T-cell (primary cell): ENCODE results near the gene PRR5L. TPM values are rescaled to one million over a fixed set of nuclear protein-coding genes. Genes with fewer than 3 reads are reported as not detected.

Experiments used
- ATAC-seq, 4 experiments: fragments of 200-7000 bp in 3 of 4; fragments of 150-1000 bp in 1 of 4; cut with Tn5 transposase; replicated peaks in 1 of 4; 1 replicate in 3 of 4; 2 replicates in 1 of 4; pipeline ENCODE4 v1.10.0; 2021; ENCODE audit warnings: moderate library complexity in 3 of 4, mild to moderate bottlenecking in 2 of 4, moderate number of reproducible peaks in 1 of 4
- CTCF ChIA-PET, 2 donors: fragments of 300-600 bp; sonication (Branson Sonifier 250); formaldehyde crosslinking; loops; one replicate each; lab custom pipeline; 2022; ENCODE audit warnings: antibody characterized with exemption in 2 of 2; lab: Charles Lee
- POLR2A ChIA-PET, 2 donors: fragments of 300-600 bp; sonication (Branson Sonifier 250); formaldehyde crosslinking; loops; one replicate each; lab custom pipeline; 2022; ENCODE audit warnings: antibody characterized with exemption in 2 of 2; lab: Charles Lee
- DNase-seq, 35 experiments: peaks; one replicate each; pipeline versions ENCODE4 v3.0.0 to v3.0.0-alpha.2; 2013 to 2023
- H3K27ac ChIP-seq: one replicate; pipeline ENCODE4 v1.5.1; 2013; ENCODE audit warnings: low read length
- H3K27me3 ChIP-seq, 2 experiments: replicated peaks in 1 of 2; 1 replicate in 1 of 2; 2 replicates in 1 of 2; pipeline versions ENCODE4 v1.6.1 to v1.7.0; 2013; ENCODE audit warnings: low read length in 1 of 2, mixed read lengths in 1 of 2; ENCODE audit not compliant: control insufficient read depth in 2 of 2, insufficient read depth in 2 of 2; ENCODE audit errors: extremely low read depth in 1 of 2
- H3K36me3 ChIP-seq, 2 donors: 1 replicate in 1 of 2; 2 replicates in 1 of 2; pipeline versions ENCODE4 v1.6.1 to v1.7.0; 2013; ENCODE audit warnings: low read length in 1 of 2; ENCODE audit not compliant: control insufficient read depth in 2 of 2, insufficient read depth in 1 of 2; ENCODE audit errors: extremely low read depth in 1 of 2
- H3K4me1 ChIP-seq, 2 experiments: 1 replicate in 1 of 2; 2 replicates in 1 of 2; pipeline versions ENCODE4 v1.6.1 to v1.7.0; 2013; ENCODE audit warnings: low read length in 2 of 2, mixed read lengths in 1 of 2; ENCODE audit not compliant: insufficient read depth in 2 of 2, control insufficient read depth in 1 of 2; ENCODE audit errors: extremely low read depth in 1 of 2
- H3K4me3 ChIP-seq, 2 donors: 1 replicate in 1 of 2; 2 replicates in 1 of 2; pipeline versions ENCODE4 v1.5.1 to v1.7.0; 2013; ENCODE audit warnings: mild to moderate bottlenecking in 2 of 2, low read length in 1 of 2, moderate library complexity in 1 of 2; ENCODE audit not compliant: control insufficient read depth in 1 of 2; ENCODE audit errors: extremely low read depth in 1 of 2
- H3K9me3 ChIP-seq: 2 replicates; pipeline ENCODE4 v1.7.0; 2013
- H3K27ac Mint-ChIP-seq, 2 donors: one replicate each; pipeline ENCODE4 v1.8.0; 2020 to 2021; ENCODE audit warnings: mild to moderate bottlenecking in 2 of 2, mixed read lengths in 2 of 2
- H3K27me3 Mint-ChIP-seq, 2 donors: one replicate each; pipeline ENCODE4 v1.8.0; 2021 to 2022; ENCODE audit warnings: mixed read lengths in 2 of 2
- H3K36me3 Mint-ChIP-seq: one replicate; pipeline ENCODE4 v1.8.0; 2021; ENCODE audit warnings: mixed read lengths
- H3K4me1 Mint-ChIP-seq, 3 donors: one replicate each; pipeline ENCODE4 v1.8.0; 2020 to 2022; ENCODE audit warnings: mixed read lengths in 3 of 3, mild to moderate bottlenecking in 1 of 3
- H3K4me3 Mint-ChIP-seq, 3 donors: one replicate each; pipeline ENCODE4 v1.8.0; 2020 to 2022; ENCODE audit warnings: mild to moderate bottlenecking in 3 of 3, mixed read lengths in 3 of 3, moderate library complexity in 3 of 3
- H3K9me3 Mint-ChIP-seq, 3 donors: one replicate each; pipeline ENCODE4 v1.8.0; 2020 to 2022; ENCODE audit warnings: mixed read lengths in 3 of 3
- WGBS: methylation state at CpG from one replicate; pipeline ENCODE4 v1.1.5; 2013; ENCODE audit warnings: missing lambda C conversion rate; ENCODE audit not compliant: insufficient coverage; 5-methylcytosine and 5-hydroxymethylcytosine counted together
- total RNA-seq, 35 experiments: library from RNA in 6 of 35; stranded (reverse) in 6 of 35; fragments of 120-200 nt in 1 of 35; gene quantifications; one replicate each; pipeline versions ENCODE4 v1.2.1 to v1.2.4 and lab custom pipeline; 2013 to 2026

PRR5L gene
- total RNA-seq, 5 donors from 2014 or later (not counting 1 experiment from before 2014, with no cell fraction given) = 22.3 to 64.0 (median 31.3) TPM

- H3K4me1 Mint-ChIP-seq = peaks cover 0 to 18% (median 6%) of the 10 kb centered on the region in 3 donors
- ChIA-PET POLR2A (no interaction called here), CTCF (no interaction called here)
- DNase-seq (no peak), ATAC-seq (no peak)
- WGBS = 95% methylated on average over 4 of the region's 9 CpGs
- H3K4me1 ChIP-seq = peaks cover 0 to 6% of the 10 kb centered on the region in 2 experiments
- H3K4me3 Mint-ChIP-seq = no peak overlapping the region
- no peak overlapping the region for H3K27ac ChIP-seq
- no peaks in the 10 kb centered on the region for H3K9me3 Mint-ChIP-seq
- H3K9me3 ChIP-seq = no peaks in the 10 kb centered on the region
- no peaks in the 10 kb centered on the region for H3K27me3 ChIP-seq
- H3K27ac Mint-ChIP-seq = no peak overlapping the region
- H3K36me3 Mint-ChIP-seq = no peaks in the 10 kb centered on the region
- peaks cover 16 to 22% of the 10 kb centered on the region in 2 donors for H3K27me3 Mint-ChIP-seq
- no peaks in the 10 kb centered on the region for H3K36me3 ChIP-seq
- H3K4me3 ChIP-seq = no peak overlapping the region
Observed at GRCh38 chr11:36367806-36368680, 72.0 kb downstream of the PRR5L start.

DNA sequence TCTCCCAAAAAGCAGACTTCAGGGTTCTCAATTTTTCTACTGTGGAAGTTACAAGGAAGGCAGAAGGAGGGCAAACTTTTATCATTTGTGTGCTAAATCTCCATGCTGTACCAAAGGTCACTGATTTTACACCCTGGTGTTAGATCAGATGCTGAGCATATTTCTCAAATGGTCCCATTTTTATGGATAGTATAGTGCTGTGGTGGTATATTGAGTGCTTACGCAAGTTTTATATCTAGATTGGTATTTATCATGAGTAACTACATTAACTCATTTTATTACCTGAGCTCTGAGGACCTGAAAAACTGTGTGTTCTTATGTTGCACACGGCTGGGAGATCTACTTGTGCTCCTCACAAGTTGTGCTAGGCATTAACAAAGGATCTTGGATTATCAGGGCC is 75.1 kb downstream of the PRR5L start:
- H3K4me3 Mint-ChIP-seq = no peak overlapping the region
- H3K4me1 Mint-ChIP-seq = peaks cover 9 to 20% (median 9%) of the 10 kb centered on the region in 3 donors
- no CpG with 5 or more reads among the region's 2 CpGs for WGBS
- no peaks in the 10 kb centered on the region for H3K9me3 Mint-ChIP-seq
- H3K36me3 Mint-ChIP-seq = no peaks in the 10 kb centered on the region
- peaks cover 22 to 24% of the 10 kb centered on the region in 2 donors for H3K27me3 Mint-ChIP-seq
- POLR2A ChIA-PET = no interaction called here
- DNase-seq (no peak), ATAC-seq (no peak)
- Histone ChIP-seq H3K4me1 (peaks cover 0 to 13% of the 10 kb centered on the region in 2 experiments), H3K9me3 (no peaks in the 10 kb centered on the region), H3K27me3 (peaks cover 0 to 8% of the 10 kb centered on the region in 2 experiments), H3K4me3 (no peak overlapping the region), H3K27ac (no peak overlapping the region), H3K36me3 (no peaks in the 10 kb centered on the region)
- CTCF ChIA-PET = no interaction called here
- H3K27ac Mint-ChIP-seq = no peak overlapping the region

DNA sequence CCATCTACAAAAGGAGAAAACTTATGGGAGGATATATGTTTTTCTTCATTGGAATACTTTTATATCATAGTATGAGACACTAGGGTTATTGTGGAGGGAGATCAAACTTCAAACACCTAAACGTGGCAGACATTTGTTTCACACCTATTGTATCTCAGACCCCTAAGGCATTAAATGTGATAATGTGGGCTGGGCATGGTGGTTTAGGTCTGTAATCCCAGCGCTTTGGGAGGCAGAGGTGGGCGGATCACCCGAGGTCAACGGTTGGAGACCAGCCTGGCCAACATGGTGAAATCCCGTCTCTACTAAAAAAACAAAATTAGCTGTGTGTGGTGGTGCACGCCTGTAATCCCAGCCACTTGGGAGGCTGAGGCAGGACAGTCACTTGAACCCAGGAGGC is 75.5 kb downstream of the PRR5L start:
- ATAC-seq = no peak

DNA sequence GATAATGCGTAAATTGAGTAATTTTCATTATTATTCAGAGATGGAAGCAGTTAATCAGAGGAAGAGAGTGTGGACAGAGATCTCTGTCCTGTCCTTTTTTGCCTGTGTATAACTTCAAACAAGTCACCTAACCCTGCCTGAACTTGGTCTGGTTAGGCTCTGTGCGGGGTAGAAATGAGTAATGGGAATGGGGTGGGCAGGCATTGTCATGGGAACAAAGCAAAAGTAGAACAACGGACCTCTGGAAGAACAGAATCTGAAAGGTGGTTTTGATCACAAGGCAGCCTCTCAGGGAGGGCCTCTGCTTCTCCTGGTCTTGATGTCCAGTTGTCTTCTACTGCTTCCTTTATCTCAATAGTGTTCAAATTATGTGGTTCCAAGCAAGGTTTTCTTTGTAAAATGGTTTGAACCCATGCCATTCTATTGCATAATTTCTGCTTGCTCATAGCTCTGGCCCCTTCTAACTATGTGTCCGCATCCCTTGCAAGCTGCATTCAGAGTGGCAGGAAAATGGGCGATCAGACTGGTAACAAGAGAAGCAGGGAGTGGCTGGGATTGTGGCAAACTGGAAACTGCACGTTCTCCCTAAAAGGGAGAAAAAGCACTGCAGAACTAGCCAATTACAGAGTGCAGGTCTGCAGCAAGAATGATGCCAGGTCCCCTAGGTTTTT is 76.1 kb downstream of the PRR5L start:
- peaks cover 13 to 24% (median 16%) of the 10 kb centered on the region in 3 donors for H3K4me1 Mint-ChIP-seq
- POLR2A ChIA-PET = interaction anchor here in 1 of 2 donors (0.6 kb wide), 1 partner anchor 88 kb away, joined by 4 read pairs; no protein-coding TSS in a partner anchor
- 94% methylated on average over 4 of the region's 6 CpGs for WGBS

More for the DNA sequence above, 75.5 kb downstream of the PRR5L start:
- Mint-ChIP-seq H3K9me3 (no peaks in the 10 kb centered on the region), H3K4me1 (peaks cover 10 to 21% (median 13%) of the 10 kb centered on the region in 3 donors), H3K36me3 (no peaks in the 10 kb centered on the region), H3K27ac (no peak overlapping the region), H3K4me3 (no peak overlapping the region), H3K27me3 (peaks cover 22 to 24% of the 10 kb centered on the region in 2 donors)
- ChIA-PET POLR2A (no interaction called here), CTCF (no interaction called here)
- 100% methylated on average over 3 of the region's 7 CpGs for WGBS
- Histone ChIP-seq H3K27ac (no peak overlapping the region), H3K9me3 (no peaks in the 10 kb centered on the region), H3K4me3 (no peak overlapping the region), H3K36me3 (no peaks in the 10 kb centered on the region), H3K27me3 (peaks cover 0 to 12% of the 10 kb centered on the region in 2 experiments), H3K4me1 (peaks cover under 1 to 17% of the 10 kb centered on the region in 2 experiments)
- DNase-seq = no peak

DNA sequence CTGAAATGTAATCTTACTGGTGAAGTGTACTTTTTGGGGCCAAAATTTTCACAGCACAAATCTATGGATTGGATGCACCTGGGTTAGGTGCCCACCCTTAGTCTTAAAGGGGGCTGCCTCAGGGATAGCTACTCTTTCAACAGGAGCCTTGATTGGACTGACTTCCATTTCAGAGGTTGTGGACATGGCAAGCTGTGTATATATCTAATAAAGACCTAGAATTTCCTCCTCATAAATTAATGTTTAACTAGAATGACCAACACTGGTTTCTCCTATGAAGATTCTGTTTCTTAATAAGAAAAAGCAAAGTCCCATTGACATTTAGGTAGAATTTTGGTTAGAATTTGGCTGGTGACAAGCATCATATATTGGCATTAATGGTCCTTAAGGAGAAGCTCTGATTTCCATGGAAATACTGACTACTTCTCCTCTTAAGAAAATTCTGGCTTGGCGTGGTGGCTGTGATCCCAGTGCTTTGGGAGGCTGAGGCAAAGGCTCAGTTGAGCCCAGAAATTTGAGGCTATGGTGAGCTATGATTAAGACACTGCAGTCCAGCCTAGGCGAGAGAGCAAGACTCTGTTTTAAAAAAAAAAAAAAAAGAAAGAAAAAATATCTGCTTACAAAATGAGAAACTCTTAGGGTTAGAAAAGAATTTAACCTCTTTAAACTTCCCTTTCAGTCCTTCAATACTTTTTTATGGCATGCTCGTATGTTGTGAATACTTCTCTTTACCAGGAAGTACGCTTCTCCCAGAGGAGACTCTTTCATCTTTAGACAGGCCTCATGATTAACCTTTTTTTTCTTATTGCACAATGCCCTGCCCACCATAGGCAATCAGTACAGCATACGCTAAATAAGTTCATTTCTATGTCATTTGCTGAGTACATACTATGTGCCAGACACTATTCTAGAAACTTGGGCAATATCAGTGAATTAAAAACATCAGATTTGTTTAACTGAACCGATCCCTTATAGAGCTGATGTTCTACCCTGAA is 77.2 kb downstream of the PRR5L start:
- H3K27me3 Mint-ChIP-seq = peaks cover 23 to 29% of the 10 kb centered on the region in 2 donors
- ATAC-seq (no peak), DNase-seq (no peak)
- WGBS = 90% methylated on average over 3 of the region's 6 CpGs
- Histone ChIP-seq H3K4me3 (no peak overlapping the region), H3K27me3 (peaks cover 0 to 28% of the 10 kb centered on the region in 2 experiments), H3K27ac (no peak overlapping the region), H3K36me3 (peaks cover 0 to 2% of the 10 kb centered on the region in 2 donors), H3K4me1 (peaks cover 6 to 34% of the 10 kb centered on the region in 2 experiments), H3K9me3 (no peaks in the 10 kb centered on the region)
- H3K4me1 Mint-ChIP-seq = peaks cover 22 to 32% (median 24%) of the 10 kb centered on the region in 3 donors
- H3K4me3 Mint-ChIP-seq = no peak overlapping the region
- H3K9me3 Mint-ChIP-seq = no peaks in the 10 kb centered on the region
- no peaks in the 10 kb centered on the region for H3K36me3 Mint-ChIP-seq
- no peak overlapping the region for H3K27ac Mint-ChIP-seq
- ChIA-PET CTCF (interaction anchor here in 1 of 2 donors (0.7 to 0.8 kb wide), 2 partner anchors 20 to 37 kb away, joined by 3 read pairs; no protein-coding TSS in a partner anchor), POLR2A (interaction anchor here in 1 of 2 donors (0.6 kb wide), 2 partner anchors 13 to 87 kb away, joined by 4 read pairs; no protein-coding TSS in a partner anchor)

More for the DNA sequence above, 76.1 kb downstream of the PRR5L start:
- Mint-ChIP-seq H3K4me3 (no peak overlapping the region), H3K27ac (no peak overlapping the region), H3K9me3 (no peaks in the 10 kb centered on the region), H3K36me3 (no peaks in the 10 kb centered on the region), H3K27me3 (peaks cover 22 to 28% of the 10 kb centered on the region in 2 donors)
- CTCF ChIA-PET = interaction anchor here in 1 of 2 donors (0.8 kb wide), 1 partner anchor 38 kb away, joined by 3 read pairs; no protein-coding TSS in a partner anchor
- no peak overlapping the region for H3K27ac ChIP-seq
- ATAC-seq (no peak), DNase-seq (no peak)
- peaks cover 0 to 18% of the 10 kb centered on the region in 2 experiments for H3K27me3 ChIP-seq
- H3K4me1 ChIP-seq = peaks cover 3 to 23% of the 10 kb centered on the region in 2 experiments
- no peak overlapping the region for H3K4me3 ChIP-seq
- H3K9me3 ChIP-seq = no peaks in the 10 kb centered on the region
- H3K36me3 ChIP-seq = no peaks in the 10 kb centered on the region
